HepG2 (cell line): ENCODE data around the gene JMJD6. TPM values are rescaled to one million over a fixed set of nuclear protein-coding genes. Genes with fewer than 3 reads are reported as not detected.
A peak's percentile ranks its signal among the peaks of the same experiment; 100 is the strongest.

Experiments
- CBX5 ChIP-seq: sonication (generic); formaldehyde crosslinking; IDR thresholded peaks from 2 replicates; pipeline ENCODE4 v1.4.0; 2020; ENCODE audit warnings: missing genetic modification reagents, borderline replicate concordance
- FIP1L1 ChIP-seq: fragments of 200-400 bp; formaldehyde crosslinking; IDR thresholded peaks from 2 replicates; pipeline ENCODE4 v1.6.1; 2018; ENCODE audit warnings: low read depth, mild to moderate bottlenecking, low read length, moderate library complexity, borderline replicate concordance; ENCODE audit not compliant: insufficient read depth
- HCFC1 ChIP-seq: fragments of 150-350 bp; IDR thresholded peaks from 2 replicates; pipeline ENCODE4 v1.6.1; 2014; ENCODE audit warnings: low read depth, low read length
- KLF13 ChIP-seq: sonication (generic); formaldehyde crosslinking; IDR thresholded peaks from 2 replicates; pipeline ENCODE4 v1.4.0; 2020; ENCODE audit warnings: mild to moderate bottlenecking, missing genetic modification reagents
- NR3C1 ChIP-seq: sonication (generic); formaldehyde crosslinking; IDR thresholded peaks from 2 replicates; pipeline ENCODE4 v1.4.0; 2020; ENCODE audit warnings: missing genetic modification reagents
- PHF21A ChIP-seq: sonication (generic); formaldehyde crosslinking; IDR thresholded peaks from 2 replicates; pipeline ENCODE4 v1.5.0; 2020; ENCODE audit warnings: mild to moderate bottlenecking, missing genetic modification reagents
- RARA ChIP-seq: IDR thresholded peaks from 2 replicates; pipeline ENCODE4 v1.6.1; 2016; ENCODE audit warnings: missing genetic modification reagents, missing compliant biosample characterization
- RCOR2 ChIP-seq: IDR thresholded peaks from 2 replicates; pipeline ENCODE4 v1.6.1; 2016; ENCODE audit warnings: missing biosample characterization, missing genetic modification reagents
- SALL1 ChIP-seq: sonication (generic); formaldehyde crosslinking; IDR thresholded peaks from 2 replicates; pipeline ENCODE4 v1.8.0; 2022; ENCODE audit warnings: mild to moderate bottlenecking, missing genetic modification reagents
- TOPORS ChIP-seq: sonication (generic); formaldehyde crosslinking; IDR thresholded peaks from 2 replicates; pipeline ENCODE4 v1.8.0; 2023; ENCODE audit warnings: mild to moderate bottlenecking, missing genetic modification reagents
- ZNF101 ChIP-seq: sonication (generic); formaldehyde crosslinking; IDR thresholded peaks from 2 replicates; pipeline ENCODE4 v1.4.0; 2020; ENCODE audit warnings: mild to moderate bottlenecking, low read depth, missing genetic modification reagents, borderline replicate concordance
- ZNF33A ChIP-seq: sonication (generic); formaldehyde crosslinking; IDR thresholded peaks from 2 replicates; pipeline ENCODE4 v1.5.1; 2020; ENCODE audit warnings: missing genetic modification reagents, mild to moderate bottlenecking, moderate library complexity, borderline replicate concordance
- ZNF878 ChIP-seq: sonication (generic); formaldehyde crosslinking; IDR thresholded peaks from 2 replicates; pipeline ENCODE4 v1.8.1; 2023; ENCODE audit warnings: mild to moderate bottlenecking, missing genetic modification reagents, moderate library complexity
- polyA plus RNA-seq, 8 experiments: library from polyadenylated mRNA; depleted of rRNA in 3 of 8; stranded (reverse) in 7 of 8; unstranded in 1 of 8; fragments of >200 nt; fragmentation: Illumina TruSeq in 4 of 8; extraction: Trizol in 4 of 8; gene quantifications; 2 replicates each; pipeline versions ENCODE4 v1.2.1 to v1.2.3, GENCODE V29; 2011 to 2016; ENCODE audit warnings: low read depth in 4 of 8, missing spikeins in 1 of 8, mixed read lengths in 1 of 8; ENCODE audit not compliant: insufficient read depth in 1 of 8
- total RNA-seq, 5 experiments: library from RNA; depleted of rRNA; stranded (reverse); fragments of >200 nt; fragmentation: Illumina TruSeq; extraction: Trizol; gene quantifications; 2 replicates each; pipeline ENCODE4 v1.2.3, GENCODE V29; 2016; ENCODE audit warnings: low read depth in 1 of 5
- TF ChIP-seq, protein P1 (sequence below): sonication (generic); formaldehyde crosslinking; IDR thresholded peaks from 2 replicates; pipeline ENCODE4 v1.5.0; 2020; ENCODE audit warnings: mild to moderate bottlenecking, missing genetic modification reagents, borderline replicate concordance
- TF ChIP-seq, protein P2 (sequence below): IDR thresholded peaks from 2 replicates; pipeline ENCODE4 v1.6.1; 2018; ENCODE audit warnings: missing genetic modification reagents
- TF ChIP-seq, protein P3 (sequence below): sonication (generic); formaldehyde crosslinking; IDR thresholded peaks from 2 replicates; pipeline ENCODE4 v1.8.1; 2023; ENCODE audit warnings: mild to moderate bottlenecking, missing genetic modification reagents
- TF ChIP-seq, protein P4 (sequence below): sonication (generic); formaldehyde crosslinking; IDR thresholded peaks from 2 replicates; pipeline ENCODE4 v1.4.0; 2020; ENCODE audit warnings: mild to moderate bottlenecking, missing genetic modification reagents, borderline replicate concordance

JMJD6 gene
- total and polyA plus RNA-seq, 2 of the 13 experiments (the other 11 are each of a cell fraction or from before 2014, with no cell fraction given): 33.6 to 41.0 TPM

DNA sequence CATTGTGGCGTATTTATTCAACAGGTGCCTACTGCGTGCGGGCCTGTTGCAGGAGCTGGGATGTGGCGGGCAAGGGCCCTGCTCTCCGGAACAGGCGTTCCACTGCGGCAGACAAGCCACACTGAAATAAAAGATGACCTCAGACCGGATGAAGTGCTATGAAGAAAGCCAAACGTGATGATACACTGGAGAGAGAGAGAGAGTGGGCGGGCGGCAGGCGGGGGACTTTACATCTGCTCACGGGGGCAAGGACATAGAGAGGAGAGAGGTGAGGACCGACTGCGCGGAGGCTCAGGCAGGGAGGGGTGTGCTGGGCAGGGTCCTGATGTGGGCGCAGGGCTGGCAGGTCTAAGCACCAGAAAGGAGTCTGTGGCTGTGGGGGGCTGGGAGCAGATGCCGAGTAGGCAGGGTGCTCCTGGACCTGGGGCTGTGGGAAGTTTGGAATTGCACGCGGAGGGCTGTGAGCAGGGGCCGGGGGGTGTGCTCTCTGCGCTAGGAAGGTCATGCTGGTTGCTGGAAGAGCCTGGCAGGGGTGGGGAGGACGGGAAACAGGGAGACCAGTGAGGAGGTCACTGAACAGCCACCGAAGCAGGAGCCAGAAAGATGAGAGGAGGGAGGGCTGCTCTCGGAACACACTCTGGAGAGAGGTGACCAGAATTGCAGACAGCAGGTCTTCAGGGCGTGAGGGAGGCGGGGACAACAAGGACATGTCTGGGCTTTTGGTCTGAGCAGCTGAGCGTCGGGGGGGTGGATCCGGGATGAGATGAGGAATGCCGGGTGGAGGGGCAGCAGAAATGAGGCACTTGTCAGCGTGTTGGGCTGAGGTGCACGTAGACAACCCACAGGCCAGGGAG is 25.6 kb downstream of the JMJD6 start (continued):
- TF ChIP-seq, protein P1, sequence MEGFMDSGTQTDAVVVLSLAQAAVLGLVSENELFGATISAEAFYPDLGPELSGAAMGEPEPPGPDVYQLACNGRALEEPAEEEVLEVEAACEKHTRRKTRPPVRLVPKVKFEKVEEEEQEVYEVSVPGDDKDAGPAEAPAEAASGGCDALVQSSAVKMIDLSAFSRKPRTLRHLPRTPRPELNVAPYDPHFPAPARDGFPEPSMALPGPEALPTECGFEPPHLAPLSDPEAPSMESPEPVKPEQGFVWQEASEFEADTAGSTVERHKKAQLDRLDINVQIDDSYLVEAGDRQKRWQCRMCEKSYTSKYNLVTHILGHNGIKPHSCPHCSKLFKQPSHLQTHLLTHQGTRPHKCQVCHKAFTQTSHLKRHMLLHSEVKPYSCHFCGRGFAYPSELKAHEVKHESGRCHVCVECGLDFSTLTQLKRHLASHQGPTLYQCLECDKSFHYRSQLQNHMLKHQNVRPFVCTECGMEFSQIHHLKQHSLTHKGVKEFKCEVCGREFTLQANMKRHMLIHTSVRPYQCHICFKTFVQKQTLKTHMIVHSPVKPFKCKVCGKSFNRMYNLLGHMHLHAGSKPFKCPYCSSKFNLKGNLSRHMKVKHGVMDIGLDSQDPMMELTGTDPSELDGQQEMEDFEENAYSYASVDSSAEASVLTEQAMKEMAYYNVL (CRISPR knock-in tag): peak; percentile 98
- TF ChIP-seq CBX5 (CRISPR knock-in tag) (no peak), ZNF33A (CRISPR knock-in tag) (no peak), NR3C1 (CRISPR knock-in tag) (no peak), RARA (CRISPR knock-in tag) (peak; percentile 60; the same call in 1 of the 2 replicates), KLF13 (CRISPR knock-in tag) (peak; percentile 26; the same call in 1 of the 2 replicates), HCFC1 (no peak), SALL1 (CRISPR knock-in tag) (peak; percentile 91), ZNF101 (CRISPR knock-in tag) (no peak), ZNF878 (CRISPR knock-in tag) (peak; percentile 30; the same call in 1 of the 2 replicates), PHF21A (CRISPR knock-in tag) (peak; percentile 87), RCOR2 (CRISPR knock-in tag) (no peak; the same call in 1 of the 2 replicates), FIP1L1 (no peak), TOPORS (no peak)
- TF ChIP-seq, protein P2, sequence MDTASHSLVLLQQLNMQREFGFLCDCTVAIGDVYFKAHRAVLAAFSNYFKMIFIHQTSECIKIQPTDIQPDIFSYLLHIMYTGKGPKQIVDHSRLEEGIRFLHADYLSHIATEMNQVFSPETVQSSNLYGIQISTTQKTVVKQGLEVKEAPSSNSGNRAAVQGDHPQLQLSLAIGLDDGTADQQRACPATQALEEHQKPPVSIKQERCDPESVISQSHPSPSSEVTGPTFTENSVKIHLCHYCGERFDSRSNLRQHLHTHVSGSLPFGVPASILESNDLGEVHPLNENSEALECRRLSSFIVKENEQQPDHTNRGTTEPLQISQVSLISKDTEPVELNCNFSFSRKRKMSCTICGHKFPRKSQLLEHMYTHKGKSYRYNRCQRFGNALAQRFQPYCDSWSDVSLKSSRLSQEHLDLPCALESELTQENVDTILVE: no peak
- TF ChIP-seq, protein P3, sequence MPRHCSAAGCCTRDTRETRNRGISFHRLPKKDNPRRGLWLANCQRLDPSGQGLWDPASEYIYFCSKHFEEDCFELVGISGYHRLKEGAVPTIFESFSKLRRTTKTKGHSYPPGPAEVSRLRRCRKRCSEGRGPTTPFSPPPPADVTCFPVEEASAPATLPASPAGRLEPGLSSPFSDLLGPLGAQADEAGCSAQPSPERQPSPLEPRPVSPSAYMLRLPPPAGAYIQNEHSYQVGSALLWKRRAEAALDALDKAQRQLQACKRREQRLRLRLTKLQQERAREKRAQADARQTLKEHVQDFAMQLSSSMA (CRISPR knock-in tag): peak; percentile 95
- TF ChIP-seq, protein P4, sequence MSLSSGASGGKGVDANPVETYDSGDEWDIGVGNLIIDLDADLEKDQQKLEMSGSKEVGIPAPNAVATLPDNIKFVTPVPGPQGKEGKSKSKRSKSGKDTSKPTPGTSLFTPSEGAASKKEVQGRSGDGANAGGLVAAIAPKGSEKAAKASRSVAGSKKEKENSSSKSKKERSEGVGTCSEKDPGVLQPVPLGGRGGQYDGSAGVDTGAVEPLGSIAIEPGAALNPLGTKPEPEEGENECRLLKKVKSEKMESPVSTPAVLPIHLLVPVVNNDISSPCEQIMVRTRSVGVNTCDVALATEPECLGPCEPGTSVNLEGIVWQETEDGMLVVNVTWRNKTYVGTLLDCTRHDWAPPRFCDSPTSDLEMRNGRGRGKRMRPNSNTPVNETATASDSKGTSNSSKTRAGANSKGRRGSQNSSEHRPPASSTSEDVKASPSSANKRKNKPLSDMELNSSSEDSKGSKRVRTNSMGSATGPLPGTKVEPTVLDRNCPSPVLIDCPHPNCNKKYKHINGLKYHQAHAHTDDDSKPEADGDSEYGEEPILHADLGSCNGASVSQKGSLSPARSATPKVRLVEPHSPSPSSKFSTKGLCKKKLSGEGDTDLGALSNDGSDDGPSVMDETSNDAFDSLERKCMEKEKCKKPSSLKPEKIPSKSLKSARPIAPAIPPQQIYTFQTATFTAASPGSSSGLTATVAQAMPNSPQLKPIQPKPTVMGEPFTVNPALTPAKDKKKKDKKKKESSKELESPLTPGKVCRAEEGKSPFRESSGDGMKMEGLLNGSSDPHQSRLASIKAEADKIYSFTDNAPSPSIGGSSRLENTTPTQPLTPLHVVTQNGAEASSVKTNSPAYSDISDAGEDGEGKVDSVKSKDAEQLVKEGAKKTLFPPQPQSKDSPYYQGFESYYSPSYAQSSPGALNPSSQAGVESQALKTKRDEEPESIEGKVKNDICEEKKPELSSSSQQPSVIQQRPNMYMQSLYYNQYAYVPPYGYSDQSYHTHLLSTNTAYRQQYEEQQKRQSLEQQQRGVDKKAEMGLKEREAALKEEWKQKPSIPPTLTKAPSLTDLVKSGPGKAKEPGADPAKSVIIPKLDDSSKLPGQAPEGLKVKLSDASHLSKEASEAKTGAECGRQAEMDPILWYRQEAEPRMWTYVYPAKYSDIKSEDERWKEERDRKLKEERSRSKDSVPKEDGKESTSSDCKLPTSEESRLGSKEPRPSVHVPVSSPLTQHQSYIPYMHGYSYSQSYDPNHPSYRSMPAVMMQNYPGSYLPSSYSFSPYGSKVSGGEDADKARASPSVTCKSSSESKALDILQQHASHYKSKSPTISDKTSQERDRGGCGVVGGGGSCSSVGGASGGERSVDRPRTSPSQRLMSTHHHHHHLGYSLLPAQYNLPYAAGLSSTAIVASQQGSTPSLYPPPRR (CRISPR knock-in tag): peak; percentile 80
